Adrenal gland (tissue), 12 donors: ENCODE measurements around the gene NR6A1. TPM values are rescaled to one million over a fixed set of nuclear protein-coding genes. Genes with fewer than 3 reads are reported as not detected.

ENCODE experiments used
- DNase-seq, 7 donors: peaks; one replicate each; pipeline ENCODE4 v3.0.0-alpha.2; 2019 to 2020
- H3K27ac ChIP-seq, 5 donors: fragments of 200-600 bp; sonication (generic) in 4 of 5; 1 replicate in 3 of 5; 2 replicates in 2 of 5; pipeline versions ENCODE4 v1.5.1 to v1.8.0; 2016 to 2020; ENCODE audit warnings: mild to moderate bottlenecking in 1 of 5
- H3K27me3 ChIP-seq: fragments of 200-600 bp; 2 replicates; pipeline ENCODE4 v1.8.0; 2021
- H3K36me3 ChIP-seq, 2 donors: fragments of 200-600 bp; replicated peaks in 1 of 2; 1 replicate in 1 of 2; 2 replicates in 1 of 2; pipeline versions ENCODE4 v1.5.1 to v1.8.0; 2018 to 2022
- H3K4me1 ChIP-seq, 2 donors: fragments of 200-600 bp; replicated peaks in 1 of 2; 1 replicate in 1 of 2; 2 replicates in 1 of 2; pipeline versions ENCODE4 v1.5.1 to v1.8.0; 2018 to 2021
- H3K4me3 ChIP-seq, 4 donors: fragments of 200-600 bp; sonication (generic) in 3 of 4; one replicate each; pipeline ENCODE4 v1.5.1; 2016 to 2018
- H3K9me3 ChIP-seq, 3 donors: fragments of 200-600 bp; sonication (generic) in 1 of 3; replicated peaks in 1 of 3; 1 replicate in 2 of 3; 2 replicates in 1 of 3; pipeline versions ENCODE4 v1.5.1 to v1.8.0; 2016 to 2021
- CTCF ChIP-seq, 6 experiments: fragments of 450-650 bp in 4 of 6; fragments of 200-600 bp in 2 of 6; sonication (generic) in 1 of 6; IDR thresholded peaks; 1 replicate in 5 of 6; 2 replicates in 1 of 6; pipeline versions ENCODE4 v1.5.1 to v1.8.0; 2016 to 2021; ENCODE audit warnings: antibody characterized with exemption in 6 of 6, mild to moderate bottlenecking in 2 of 6, moderate library complexity in 1 of 6
- POLR2A ChIP-seq, 2 donors: fragments of 450-650 bp; IDR thresholded peaks; one replicate each; pipeline ENCODE4 v1.6.1; 2017; ENCODE audit warnings: antibody characterized with exemption in 2 of 2, mild to moderate bottlenecking in 2 of 2, moderate library complexity in 1 of 2
- WGBS, 4 donors: extraction: QIAGEN DNeasy Blood & Tissue Kit in 2 of 4; methylation state at CpG; one replicate each; pipeline versions ENCODE4 v1.1.5 to v1.1.7; 2013 to 2017; 5-methylcytosine and 5-hydroxymethylcytosine counted together
- intact Hi-C, 2 donors: fragments of 100-400 bp; cut with DNase I; formaldehyde crosslinking; loops; one replicate each; pipeline versions ENCODE4 v1.14.1 to v1.15.0; 2022 to 2023
- polyA plus RNA-seq, 3 donors: library from polyadenylated mRNA; stranded (reverse); fragments of 200-250 nt in 2 of 3; fragments of 350-450 nt in 1 of 3; fragmentation: Illumina TruSeq in 1 of 3; extraction: RNeasy Lipid Tissue Mini Kit (QIAGEN cat#74804) in 1 of 3; gene quantifications; one replicate each; pipeline ENCODE4 v1.2.3, GENCODE V29; 2013 to 2014
- total RNA-seq, 9 donors: library from RNA; depleted of rRNA in 4 of 9; stranded (reverse); fragments of >200 nt in 4 of 9; fragments of 120-200 nt in 1 of 9; fragmentation: NEBNext Ultra II Directional in 1 of 9; extraction: Animal tissue kit (Norgen Biotek cat#: 25700) in 1 of 9; gene quantifications; one replicate each; pipeline versions ENCODE4 v1.1.0 to v1.2.4, GENCODE V29; 2013 to 2023
- donor health status: healthy with polysubstance abuse.
- donor health status: Bipolar disorder and iron deficiency.
- donor health status: DM: yes; HTN: yes; CAD: no.
- donor health status: DM: no; HTN: no; CAD: no.
- donor health status: DM: no; HTN: no; CAD: no.
- donor health status: DM: yes; HTN: yes; CAD: no.

Gene NR6A1
- total and polyA plus RNA-seq, 12 donors: 0.46 to 9.8 (median 1.5) TPM

- Histone ChIP-seq H3K9me3 (no peaks in the 10 kb centered on the region), H3K4me1 (no peaks in the 10 kb centered on the region), H3K4me3 (no peak overlapping the region), H3K27me3 (no peaks in the 10 kb centered on the region), H3K36me3 (no peaks in the 10 kb centered on the region), H3K27ac (no peak overlapping the region)
- no peak for DNase-seq
- intact Hi-C loops: no loop called here
- WGBS, 4 donors: 87 to 94% (median 92%) methylated on average over 7 of the region's 7 CpGs
- no peak for TF ChIP-seq CTCF (IDR thresholded peaks at IDR 0.05)
- no peak for TF ChIP-seq POLR2A (IDR thresholded peaks at IDR 0.05)
These were observed 64.4 kb downstream of the NR6A1 start for GRCh38 chr9:124706685-124707084.

DNA sequence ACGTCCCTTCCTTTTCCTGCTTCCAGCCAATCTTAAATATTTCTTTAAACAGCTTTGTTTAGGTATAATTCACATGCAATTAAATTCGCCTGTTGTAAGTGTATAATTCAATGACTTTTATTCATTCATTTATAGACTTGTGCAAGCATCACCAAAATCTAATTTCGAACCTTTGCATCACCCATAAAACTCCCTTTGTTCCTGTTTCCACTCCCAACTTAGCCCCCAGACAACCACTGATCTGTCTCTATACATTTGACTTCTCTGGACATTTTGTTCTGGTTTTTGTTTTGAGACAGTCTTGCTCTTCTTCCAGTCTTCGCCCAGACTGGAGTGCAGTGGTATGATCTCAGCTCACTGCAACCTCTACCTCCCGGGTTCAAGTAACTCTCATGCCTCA is 71.5 kb downstream of the NR6A1 start:
- TF ChIP-seq CTCF (IDR thresholded peaks at IDR 0.05): no peak
- no peak for TF ChIP-seq POLR2A (IDR thresholded peaks at IDR 0.05)
- Histone ChIP-seq H3K27me3 (no peaks in the 10 kb centered on the region), H3K9me3 (no peaks in the 10 kb centered on the region), H3K4me1 (no peaks in the 10 kb centered on the region), H3K4me3 (no peak overlapping the region), H3K27ac (no peak overlapping the region), H3K36me3 (no peaks in the 10 kb centered on the region)
- intact Hi-C loops: no loop called here
- WGBS, 4 donors: 86 to 95% (median 89%) methylated on average over 5 of the region's 5 CpGs
- no peak for DNase-seq

- 51 to 69% (median 64%) methylated on average over 6 of the region's 6 CpGs for WGBS, 4 donors
These were observed 72.8 kb downstream of the NR6A1 start for GRCh38 chr9:124698265-124698664.

GRCh38 chr9:124697326-124698200 is 73.5 kb downstream of the NR6A1 start:
- Histone ChIP-seq H3K27ac (no peak overlapping the region), H3K9me3 (no peaks in the 10 kb centered on the region), H3K4me1 (no peaks in the 10 kb centered on the region), H3K4me3 (no peak overlapping the region), H3K36me3 (no peaks in the 10 kb centered on the region), H3K27me3 (no peaks in the 10 kb centered on the region)
- no peak for DNase-seq
- intact Hi-C loops: no loop called here
- WGBS, 4 donors: 77 to 80% (median 79%) methylated on average over 5 of the region's 5 CpGs
- TF ChIP-seq CTCF (IDR thresholded peaks at IDR 0.05) (no peak), POLR2A (IDR thresholded peaks at IDR 0.05) (no peak)

More at GRCh38 chr9:124698265-124698664, 72.8 kb downstream of the NR6A1 start:
- no peaks in the 10 kb centered on the region for H3K9me3 ChIP-seq
- H3K27me3 ChIP-seq: no peaks in the 10 kb centered on the region
- no peak overlapping the region for H3K27ac ChIP-seq
- no peak for DNase-seq
- intact Hi-C loops: no loop called here
- no peaks in the 10 kb centered on the region for H3K36me3 ChIP-seq
- no peak overlapping the region for H3K4me3 ChIP-seq
- TF ChIP-seq POLR2A (IDR thresholded peaks at IDR 0.05): no peak
- no peak for TF ChIP-seq CTCF (IDR thresholded peaks at IDR 0.05)
- no peaks in the 10 kb centered on the region for H3K4me1 ChIP-seq
